Measurements from ENCODE around the gene ACSS3. TPM values are rescaled to one million over a fixed set of nuclear protein-coding genes. Genes with fewer than 3 reads are reported as not detected.

ACSS3 gene
- polyA plus RNA-seq, 1 of the 3 experiments (the other 2 are of a cell fraction), result 0.02 TPM

DNA sequence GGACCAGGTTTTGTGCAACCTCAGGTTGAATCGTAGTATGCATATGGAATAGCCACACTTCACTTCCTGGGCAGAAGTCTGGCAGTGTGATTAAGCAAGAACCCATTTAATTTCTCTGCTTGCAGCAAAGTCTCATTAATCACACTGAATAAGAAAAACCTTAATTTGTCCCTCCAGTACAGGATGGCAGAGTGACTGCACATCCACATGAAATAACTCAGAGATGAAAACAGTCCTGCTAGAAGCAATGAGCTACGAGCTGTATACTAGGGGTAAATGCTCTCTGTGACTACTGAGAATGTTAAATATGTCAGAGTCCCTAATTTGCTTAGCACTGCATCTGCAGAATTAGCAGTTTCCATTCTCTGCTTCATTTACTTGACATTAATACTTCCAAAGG, 88.9 kb downstream of the ACSS3 start:
- no peak overlapping the region for H2AFZ ChIP-seq (ENCODE audit: low read depth)
- no peaks in the 10 kb centered on the region for H3K9me3 ChIP-seq
- 0% methylated on average over 2 of the region's 2 CpGs for WGBS (ENCODE audit: low lambda C conversion rate)
- no peaks in the 10 kb centered on the region for H3K79me2 ChIP-seq (ENCODE audit: insufficient read depth)
- no peaks in the 10 kb centered on the region for H3F3A ChIP-seq (replicated peaks; ENCODE audit: insufficient read depth)
- no peaks in the 10 kb centered on the region for H3K27me3 ChIP-seq (ENCODE audit: insufficient read depth)
- H3K27ac ChIP-seq (ENCODE audit: low read depth in 2 of 2, low read length in 1 of 2), result no peak overlapping the region
- H3K9me2 ChIP-seq, result no peaks in the 10 kb centered on the region
- H3K36me3 ChIP-seq (replicated peaks in 1 of 2; ENCODE audit: control insufficient read depth in 1 of 2, insufficient read depth in 2 of 2, low read length in 1 of 2), result no peaks in the 10 kb centered on the region
- H3K9ac ChIP-seq, result no peak overlapping the region
- no peak for DNase-seq
- ChIA-PET CTCF (no interaction called here), POLR2A (no interaction called here)
- H3K4me3 ChIP-seq (ENCODE audit: low read depth in 2 of 2, low read length in 1 of 2), result no peak overlapping the region
- H4K20me1 ChIP-seq (ENCODE audit: insufficient read depth), result no peaks in the 10 kb centered on the region
- no peak overlapping the region for H3K4me2 ChIP-seq
- H3K4me1 ChIP-seq (ENCODE audit: control insufficient read depth in 1 of 2, insufficient read depth in 2 of 2, low read depth in 1 of 2, low read length in 1 of 2), result no peaks in the 10 kb centered on the region
- TF ChIP-seq TEAD4 (IDR thresholded peaks at IDR 0.05; ENCODE audit: borderline replicate concordance, insufficient read depth) (no peak), RFX5 (IDR thresholded peaks at IDR 0.05; ENCODE audit: low read length) (no peak), TCF12 (IDR thresholded peaks at IDR 0.05) (no peak), RXRA (IDR thresholded peaks at IDR 0.05; ENCODE audit: borderline replicate concordance, low read depth) (no peak), RCOR1 (IDR thresholded peaks at IDR 0.05; ENCODE audit: low read length) (no peak), FOXM1 (IDR thresholded peaks at IDR 0.05; ENCODE audit: low read depth) (no peak), YY1 (IDR thresholded peaks at IDR 0.05; ENCODE audit: low read depth) (no peak), NFIC (IDR thresholded peaks at IDR 0.05; ENCODE audit: borderline replicate concordance) (no peak), GABPA (IDR thresholded peaks at IDR 0.05; ENCODE audit: low read depth) (no peak), FOXJ3 (CRISPR knock-in tag; IDR thresholded peaks at IDR 0.05) (no peak), POLR2AphosphoS5 (IDR thresholded peaks at IDR 0.05; ENCODE audit: low read depth, low read length) (no peak), JUND (IDR thresholded peaks at IDR 0.05) (no peak)
- TF ChIP-seq, protein P1, sequence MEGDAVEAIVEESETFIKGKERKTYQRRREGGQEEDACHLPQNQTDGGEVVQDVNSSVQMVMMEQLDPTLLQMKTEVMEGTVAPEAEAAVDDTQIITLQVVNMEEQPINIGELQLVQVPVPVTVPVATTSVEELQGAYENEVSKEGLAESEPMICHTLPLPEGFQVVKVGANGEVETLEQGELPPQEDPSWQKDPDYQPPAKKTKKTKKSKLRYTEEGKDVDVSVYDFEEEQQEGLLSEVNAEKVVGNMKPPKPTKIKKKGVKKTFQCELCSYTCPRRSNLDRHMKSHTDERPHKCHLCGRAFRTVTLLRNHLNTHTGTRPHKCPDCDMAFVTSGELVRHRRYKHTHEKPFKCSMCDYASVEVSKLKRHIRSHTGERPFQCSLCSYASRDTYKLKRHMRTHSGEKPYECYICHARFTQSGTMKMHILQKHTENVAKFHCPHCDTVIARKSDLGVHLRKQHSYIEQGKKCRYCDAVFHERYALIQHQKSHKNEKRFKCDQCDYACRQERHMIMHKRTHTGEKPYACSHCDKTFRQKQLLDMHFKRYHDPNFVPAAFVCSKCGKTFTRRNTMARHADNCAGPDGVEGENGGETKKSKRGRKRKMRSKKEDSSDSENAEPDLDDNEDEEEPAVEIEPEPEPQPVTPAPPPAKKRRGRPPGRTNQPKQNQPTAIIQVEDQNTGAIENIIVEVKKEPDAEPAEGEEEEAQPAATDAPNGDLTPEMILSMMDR (IDR thresholded peaks at IDR 0.05), result no peak
- TF ChIP-seq, protein P2, sequence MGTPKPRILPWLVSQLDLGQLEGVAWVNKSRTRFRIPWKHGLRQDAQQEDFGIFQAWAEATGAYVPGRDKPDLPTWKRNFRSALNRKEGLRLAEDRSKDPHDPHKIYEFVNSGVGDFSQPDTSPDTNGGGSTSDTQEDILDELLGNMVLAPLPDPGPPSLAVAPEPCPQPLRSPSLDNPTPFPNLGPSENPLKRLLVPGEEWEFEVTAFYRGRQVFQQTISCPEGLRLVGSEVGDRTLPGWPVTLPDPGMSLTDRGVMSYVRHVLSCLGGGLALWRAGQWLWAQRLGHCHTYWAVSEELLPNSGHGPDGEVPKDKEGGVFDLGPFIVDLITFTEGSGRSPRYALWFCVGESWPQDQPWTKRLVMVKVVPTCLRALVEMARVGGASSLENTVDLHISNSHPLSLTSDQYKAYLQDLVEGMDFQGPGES (IDR thresholded peaks at IDR 0.05; ENCODE audit: low read depth, low read length), result no peak
- TF ChIP-seq, protein P3, sequence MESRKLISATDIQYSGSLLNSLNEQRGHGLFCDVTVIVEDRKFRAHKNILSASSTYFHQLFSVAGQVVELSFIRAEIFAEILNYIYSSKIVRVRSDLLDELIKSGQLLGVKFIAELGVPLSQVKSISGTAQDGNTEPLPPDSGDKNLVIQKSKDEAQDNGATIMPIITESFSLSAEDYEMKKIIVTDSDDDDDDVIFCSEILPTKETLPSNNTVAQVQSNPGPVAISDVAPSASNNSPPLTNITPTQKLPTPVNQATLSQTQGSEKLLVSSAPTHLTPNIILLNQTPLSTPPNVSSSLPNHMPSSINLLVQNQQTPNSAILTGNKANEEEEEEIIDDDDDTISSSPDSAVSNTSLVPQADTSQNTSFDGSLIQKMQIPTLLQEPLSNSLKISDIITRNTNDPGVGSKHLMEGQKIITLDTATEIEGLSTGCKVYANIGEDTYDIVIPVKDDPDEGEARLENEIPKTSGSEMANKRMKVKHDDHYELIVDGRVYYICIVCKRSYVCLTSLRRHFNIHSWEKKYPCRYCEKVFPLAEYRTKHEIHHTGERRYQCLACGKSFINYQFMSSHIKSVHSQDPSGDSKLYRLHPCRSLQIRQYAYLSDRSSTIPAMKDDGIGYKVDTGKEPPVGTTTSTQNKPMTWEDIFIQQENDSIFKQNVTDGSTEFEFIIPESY (IDR thresholded peaks at IDR 0.05; ENCODE audit: borderline replicate concordance, low read depth), result no peak
- TF ChIP-seq, protein P4, sequence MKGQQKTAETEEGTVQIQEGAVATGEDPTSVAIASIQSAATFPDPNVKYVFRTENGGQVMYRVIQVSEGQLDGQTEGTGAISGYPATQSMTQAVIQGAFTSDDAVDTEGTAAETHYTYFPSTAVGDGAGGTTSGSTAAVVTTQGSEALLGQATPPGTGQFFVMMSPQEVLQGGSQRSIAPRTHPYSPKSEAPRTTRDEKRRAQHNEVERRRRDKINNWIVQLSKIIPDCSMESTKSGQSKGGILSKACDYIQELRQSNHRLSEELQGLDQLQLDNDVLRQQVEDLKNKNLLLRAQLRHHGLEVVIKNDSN (IDR thresholded peaks at IDR 0.05; ENCODE audit: borderline replicate concordance, low read depth), result no peak
